Endometrial microvascular endothelial cells (primary cell): ENCODE data around the gene CLMN. TPM values are rescaled to one million over a fixed set of nuclear protein-coding genes. Genes with fewer than 3 reads are reported as not detected.

ENCODE experiments used
- in situ Hi-C: cut with HindIII; loops from 2 replicates; pipeline ENCODE4 v1.10.0; 2017; ENCODE audit warnings: low sequenced_read_pairs, low pct_unique_long_range_greater_than_20kb; ENCODE audit errors: inconsistent ontology term
- total RNA-seq: library from RNA; depleted of rRNA; stranded (reverse); fragments of >200 nt; gene quantifications from one replicate; pipeline ENCODE4 v1.2.3, GENCODE V29; 2015; ENCODE audit errors: inconsistent ontology term

CLMN gene
- total RNA-seq, 1 donor from 2014 or later = 2.0 TPM

DNA sequence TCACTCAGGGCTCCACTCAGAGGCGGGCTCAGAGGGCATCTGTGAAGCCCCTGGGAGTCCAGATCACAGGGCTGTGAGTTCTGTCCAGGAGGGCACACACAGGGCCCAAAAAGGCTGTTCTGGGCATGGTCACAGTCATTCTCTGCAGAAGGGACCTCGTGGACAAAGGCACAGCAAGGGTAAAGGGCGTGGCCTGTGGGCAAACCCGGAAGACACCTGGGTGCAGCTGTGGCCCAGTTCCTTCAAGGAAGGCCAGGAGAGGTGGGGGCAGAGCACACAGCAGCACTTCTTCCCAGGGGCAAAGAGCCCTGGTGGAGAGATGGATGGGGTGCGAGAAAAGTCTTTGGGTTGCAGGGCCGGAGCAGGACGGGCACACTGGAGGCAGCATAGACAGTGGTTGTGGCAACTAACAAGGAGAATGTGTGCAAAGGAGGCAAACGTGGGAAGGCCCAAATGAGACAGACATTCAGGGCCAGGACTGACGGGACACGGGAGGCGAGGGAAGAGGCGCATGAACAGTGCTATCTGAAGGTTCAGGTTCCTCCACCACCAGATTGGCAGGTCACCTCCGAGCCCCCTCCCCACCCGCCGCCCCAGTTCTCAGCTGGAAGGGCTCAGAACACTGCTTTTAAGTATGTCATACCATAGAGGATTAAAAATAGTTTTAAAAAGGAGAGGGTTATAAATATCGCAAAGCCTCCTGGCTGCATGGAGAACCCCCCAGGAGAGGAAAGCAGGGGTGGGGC lies 8.9 kb downstream of the CLMN start:
- in situ Hi-C loops = no loop called here

DNA sequence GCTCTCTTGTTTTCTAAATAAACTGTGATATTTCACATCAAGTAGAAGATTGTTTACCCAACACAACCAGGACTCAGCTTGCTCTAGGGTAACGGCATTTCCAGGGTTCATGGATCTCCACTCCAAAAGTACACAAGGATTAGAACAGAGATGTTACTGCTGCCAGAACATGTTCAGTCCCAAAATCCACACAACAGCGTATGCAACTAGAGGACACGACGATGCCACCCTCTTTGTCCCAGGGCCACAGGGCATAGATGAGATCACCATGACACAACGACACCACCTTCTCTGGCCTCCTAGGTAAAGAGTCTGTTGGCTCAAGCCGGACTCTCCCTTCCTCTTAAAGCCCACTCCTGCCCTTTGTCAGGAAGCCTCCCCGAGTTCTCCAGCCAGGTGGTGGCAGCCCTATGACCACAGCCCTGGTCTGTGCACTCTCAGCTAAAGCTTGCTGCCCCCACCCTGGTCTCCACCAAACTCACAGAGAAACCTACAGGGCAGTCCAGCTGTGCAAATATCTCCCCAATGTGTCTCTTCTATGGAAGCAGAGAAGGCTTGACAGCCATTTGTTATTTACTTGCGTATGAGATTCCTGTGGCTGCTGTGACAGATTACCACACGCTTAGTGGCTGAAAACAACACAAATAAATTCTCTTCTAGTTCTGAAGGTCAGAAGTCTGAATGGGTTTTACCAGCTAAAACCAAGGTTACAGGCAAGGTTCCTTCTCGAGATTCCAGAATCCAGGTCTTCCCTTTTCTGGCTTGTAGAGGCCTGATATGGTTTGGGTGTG lies 10.3 kb downstream of the CLMN start:
- in situ Hi-C loops = no loop called here

DNA sequence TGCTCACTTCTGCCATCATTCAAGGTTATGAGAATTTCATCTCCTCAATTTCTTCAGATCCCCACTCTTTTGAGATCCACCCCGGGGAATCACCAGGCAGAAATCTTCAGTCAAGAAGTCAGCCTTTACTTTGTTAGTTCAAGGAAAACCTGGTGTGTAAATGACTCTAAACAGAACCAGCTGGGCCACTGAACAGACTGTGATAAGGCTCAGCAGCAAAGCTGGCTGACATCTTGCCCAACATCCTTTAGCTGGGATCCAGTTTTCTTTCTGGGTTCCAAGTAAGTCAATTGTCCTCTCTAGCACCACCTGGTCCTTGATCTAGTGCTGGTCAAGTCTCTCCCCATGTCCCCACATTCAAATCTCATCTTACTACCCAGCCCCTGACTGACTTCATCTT lies 11.6 kb downstream of the CLMN start:
- in situ Hi-C loops = no loop called here

DNA sequence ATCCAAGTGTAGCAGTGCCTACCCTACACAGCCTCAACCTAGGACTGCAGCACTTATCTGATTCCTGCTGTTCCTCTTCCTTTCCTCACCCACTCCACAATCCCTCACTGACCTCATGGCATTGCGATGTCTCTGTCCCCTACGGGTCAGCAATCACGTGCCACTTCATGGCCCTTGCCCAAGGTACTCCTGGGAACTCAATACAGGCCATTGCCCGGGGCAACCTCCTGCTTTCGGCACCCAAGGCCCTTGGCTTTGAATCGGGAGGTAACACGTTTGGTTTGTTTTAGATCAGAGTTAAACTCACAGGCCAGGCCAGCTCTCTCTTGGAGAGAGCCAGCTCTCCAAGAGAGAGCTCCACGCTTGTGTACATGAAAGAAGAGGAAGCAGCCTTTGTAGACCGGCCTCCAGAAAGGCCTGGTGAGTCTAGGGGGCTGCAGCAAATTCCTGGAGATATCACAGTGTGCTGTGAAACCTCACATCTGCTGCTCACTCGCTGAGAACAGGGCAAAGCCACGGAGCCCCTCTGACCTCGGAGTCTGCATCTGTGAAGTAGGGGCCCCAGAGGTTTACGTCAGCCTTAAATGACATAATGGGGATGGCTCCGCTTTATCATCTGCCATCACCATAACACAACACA lies 12.2 kb downstream of the CLMN start:
- in situ Hi-C loops = no loop called here

DNA sequence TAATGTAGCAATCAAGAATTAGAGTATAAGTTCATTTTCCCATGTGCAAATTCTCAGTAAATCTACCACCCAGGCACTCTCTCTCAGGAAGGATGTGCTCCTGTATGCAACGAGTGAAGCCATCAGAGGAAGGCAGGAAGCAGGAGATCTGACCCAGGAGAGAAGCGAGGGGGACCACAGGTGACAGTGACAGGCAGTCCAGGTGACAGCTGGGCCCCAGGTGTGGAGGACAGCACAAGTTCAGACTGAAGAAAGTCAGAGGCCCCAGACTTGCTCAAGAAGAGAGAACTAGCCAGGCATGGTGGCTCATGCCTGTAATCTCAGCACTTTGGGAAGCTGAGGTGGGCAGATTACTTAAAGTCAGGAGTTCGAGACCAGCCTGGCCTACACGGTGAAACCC lies 13.8 kb downstream of the CLMN start:
- in situ Hi-C loops = no loop called here

DNA sequence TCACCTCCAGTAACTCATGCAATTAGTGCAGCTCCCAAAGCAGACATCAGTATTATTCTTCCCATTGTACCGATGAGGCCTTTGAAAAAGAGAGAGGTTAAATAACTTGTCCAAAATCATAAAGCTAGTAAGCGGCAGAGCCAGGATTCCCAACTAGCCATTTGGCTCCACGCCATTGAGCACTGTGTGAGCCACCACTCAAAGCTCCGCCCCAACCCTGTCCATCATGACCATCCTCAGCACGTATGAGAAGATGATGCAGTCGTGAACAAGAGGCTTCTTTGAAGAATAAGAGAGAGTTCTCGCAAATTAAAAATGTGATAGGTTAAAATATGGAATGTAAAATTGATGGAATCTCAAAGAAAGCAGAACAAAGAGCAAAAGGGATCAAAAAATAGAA lies 14.6 kb downstream of the CLMN start:
- in situ Hi-C loops = no loop called here

DNA sequence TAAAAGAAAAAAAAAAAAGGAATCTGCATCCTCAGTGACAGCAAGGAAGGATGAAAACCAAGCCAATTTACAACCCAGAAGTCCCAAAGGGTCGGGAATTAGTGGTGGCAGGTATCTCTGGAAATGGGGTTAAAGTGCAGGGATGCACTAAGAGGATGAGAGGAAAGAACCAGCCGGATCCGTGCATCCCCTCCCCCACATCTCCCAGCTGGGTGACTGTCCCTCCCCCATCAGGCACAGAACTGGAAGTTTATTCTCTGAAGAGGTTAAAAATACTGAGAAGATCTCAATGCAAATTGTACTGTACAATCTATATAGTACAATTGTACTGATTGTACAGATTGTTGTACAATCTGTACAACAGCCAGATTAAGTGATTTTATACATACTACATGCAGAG lies 15.4 kb downstream of the CLMN start:
- in situ Hi-C loops = no loop called here

DNA sequence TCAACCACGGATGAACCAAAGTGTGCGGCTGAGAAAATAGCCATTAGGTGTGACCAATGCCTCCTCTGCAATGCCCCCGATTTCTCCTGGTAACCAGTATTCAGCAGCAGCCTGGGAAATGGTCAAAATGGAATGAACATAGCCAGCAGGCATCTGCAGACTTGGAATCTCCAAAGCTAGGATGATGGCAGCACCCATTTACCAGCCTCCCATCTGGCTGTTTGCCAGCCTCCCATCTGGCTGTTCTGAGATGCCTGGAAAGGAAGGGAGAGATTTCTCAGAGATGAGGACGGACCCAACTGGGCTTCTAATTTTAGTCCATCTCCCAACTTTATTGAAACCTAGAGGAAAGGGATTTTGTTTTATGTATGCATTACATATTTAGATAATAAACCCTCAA lies 16.2 kb downstream of the CLMN start:
- in situ Hi-C loops = no loop called here

DNA sequence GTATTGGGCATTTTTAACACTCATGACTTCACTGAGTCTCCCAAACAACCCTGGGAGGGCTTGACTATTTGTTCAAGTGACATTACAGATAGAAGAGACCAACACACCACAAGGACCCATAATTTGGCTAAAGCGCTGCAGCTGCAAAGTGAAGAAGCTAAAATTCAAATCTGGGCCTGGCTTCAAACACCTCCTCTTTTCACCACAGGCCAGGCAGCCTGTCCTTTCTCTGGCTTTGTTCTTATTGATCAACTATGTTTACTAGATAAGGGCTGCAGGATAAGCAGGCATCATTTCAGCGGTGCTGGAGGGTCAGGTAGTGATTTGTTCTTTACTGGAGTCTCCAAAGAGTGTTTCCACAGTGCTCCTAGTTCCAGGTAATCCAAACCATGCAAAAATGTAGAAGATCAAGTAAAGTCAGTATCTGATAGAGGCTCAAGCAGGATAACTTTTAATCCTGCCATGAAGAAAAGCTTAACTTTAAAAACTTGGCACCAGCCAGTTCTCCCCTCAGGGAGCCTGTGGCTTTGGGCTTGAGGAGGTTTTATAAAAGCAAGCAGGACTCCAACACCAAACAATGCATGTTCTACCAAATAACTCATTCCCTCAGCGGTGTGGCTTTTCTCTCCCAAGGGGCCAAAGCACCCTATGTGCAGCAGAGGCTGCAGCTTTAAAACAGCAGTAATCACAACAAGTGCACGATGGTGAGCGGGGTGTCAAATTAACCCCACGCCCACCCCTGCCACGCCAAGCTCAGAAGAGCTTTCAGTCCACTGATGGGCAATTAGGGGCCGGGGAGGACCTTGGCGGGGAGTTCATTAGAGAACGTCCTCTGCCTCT lies 16.8 kb downstream of the CLMN start:
- in situ Hi-C loops = no loop called here

DNA sequence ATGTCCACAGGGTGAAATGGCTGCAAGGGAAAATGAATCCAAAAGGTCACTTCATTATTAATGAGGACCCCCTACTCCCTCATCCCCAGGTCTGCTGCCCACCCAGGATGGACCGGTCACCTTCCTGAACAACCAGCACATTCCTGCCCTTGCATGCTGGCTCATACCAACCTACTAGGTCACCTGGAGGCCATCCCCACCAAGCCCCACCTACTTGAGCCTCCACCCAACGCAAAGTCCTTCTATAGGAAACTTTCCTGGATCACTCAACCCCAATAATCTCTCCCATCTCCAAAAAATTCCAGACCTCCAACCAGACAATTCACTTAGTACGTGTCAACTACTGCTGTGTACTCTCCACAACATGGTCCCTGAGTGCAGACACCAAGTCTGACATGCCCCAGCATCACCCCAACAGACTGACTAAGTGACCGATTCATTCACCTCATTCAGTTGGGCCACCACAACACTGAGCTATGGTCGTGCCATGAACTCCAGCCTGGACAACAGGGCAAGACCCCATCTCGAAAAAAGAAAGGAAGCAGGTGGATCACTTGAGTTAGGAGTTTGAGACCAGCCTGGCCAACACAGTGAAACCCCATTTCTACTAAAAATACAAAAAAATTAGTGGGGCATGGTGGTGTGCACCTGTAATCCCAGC lies 18.1 kb downstream of the CLMN start:
- in situ Hi-C loops = no loop called here

DNA sequence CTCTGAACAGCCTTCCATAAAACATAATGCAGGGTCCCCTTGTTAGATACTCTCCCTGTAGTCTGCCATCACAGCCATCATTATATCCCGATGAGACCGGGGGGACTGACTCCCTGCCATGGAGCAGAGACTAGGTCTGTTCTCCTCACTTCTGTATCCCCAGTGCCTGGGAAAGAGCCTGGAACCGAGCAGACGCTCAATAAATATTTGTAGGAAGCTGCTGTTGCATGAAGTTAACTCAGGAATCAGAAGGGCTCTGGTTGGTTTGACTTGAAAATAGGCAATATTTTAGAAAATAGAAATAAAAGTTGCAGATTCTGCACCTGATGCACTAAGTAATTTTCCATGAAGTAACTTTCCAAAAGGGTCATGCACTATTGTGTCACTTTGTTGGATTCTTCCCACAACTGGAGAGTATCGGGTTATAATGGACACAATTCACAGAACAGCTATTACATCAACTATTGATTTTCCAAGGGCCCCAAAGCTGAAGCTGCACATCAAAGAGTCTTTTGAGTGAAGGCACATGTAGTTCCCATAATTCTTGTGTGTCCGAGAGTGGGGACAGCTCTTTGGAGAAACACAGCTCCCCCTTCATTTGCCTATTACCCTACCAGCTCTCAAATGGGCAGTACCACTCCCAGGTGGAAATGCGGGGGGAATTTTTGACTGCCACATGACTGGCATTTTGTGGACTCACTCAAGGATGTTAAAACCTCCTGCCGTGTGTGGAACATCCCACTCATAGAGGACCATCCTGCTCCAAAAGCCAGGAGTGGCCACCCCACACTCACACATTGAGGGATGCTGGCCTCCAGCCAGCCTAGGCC lies 18.8 kb downstream of the CLMN start:
- in situ Hi-C loops = no loop called here

DNA sequence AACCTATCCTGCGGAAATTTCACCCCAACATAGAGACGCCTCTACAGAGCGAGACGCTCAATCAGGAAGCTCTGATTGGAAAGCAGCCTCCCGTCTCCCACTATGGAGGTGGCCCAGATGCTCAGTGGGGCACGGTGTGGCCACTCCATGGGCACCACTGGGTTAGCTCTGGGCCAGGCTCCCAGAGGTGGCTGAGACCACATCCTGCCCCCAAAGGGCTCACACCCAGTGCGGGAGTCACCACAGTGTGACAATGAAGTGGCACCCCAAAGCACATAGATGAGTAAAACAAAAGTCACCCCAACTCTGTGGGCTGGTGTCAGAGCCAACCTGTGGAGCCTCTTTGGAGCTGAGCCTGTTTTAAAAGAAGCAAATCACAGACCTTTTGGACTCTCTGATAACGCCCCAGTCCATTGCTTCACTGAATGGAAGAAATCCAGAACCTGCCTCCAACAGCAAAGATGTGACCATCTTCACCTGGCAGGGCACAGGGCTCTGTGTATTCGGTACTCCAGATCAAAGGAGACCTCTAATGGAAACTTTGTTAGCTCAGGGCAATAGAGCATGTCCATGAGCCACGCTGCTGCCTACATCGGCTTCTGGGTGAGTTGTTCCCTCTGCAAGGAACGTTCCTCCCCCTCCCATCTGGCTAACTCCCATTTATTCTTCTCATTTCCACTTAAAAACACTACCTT lies 19.6 kb downstream of the CLMN start:
- in situ Hi-C loops = no loop called here

DNA sequence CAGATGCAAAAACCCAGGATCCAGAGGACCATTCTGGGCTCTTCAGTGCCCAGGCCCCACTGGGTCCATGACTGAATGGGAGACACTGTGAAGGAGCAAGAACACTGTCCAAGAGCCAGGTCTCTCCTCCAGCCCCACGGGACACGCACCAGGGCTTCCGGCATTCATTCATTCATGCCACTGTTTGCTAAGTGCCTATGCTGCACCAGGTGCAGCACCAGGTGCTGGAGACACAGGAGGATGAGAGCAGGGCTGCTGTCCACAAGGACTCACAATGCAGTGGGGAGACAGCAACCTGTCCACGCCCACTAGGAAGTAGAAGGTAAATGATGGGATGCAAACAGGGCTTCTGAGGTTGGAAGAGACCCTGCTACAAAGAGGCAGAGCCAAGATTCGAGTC lies 20.4 kb downstream of the CLMN start:
- in situ Hi-C loops = no loop called here

DNA sequence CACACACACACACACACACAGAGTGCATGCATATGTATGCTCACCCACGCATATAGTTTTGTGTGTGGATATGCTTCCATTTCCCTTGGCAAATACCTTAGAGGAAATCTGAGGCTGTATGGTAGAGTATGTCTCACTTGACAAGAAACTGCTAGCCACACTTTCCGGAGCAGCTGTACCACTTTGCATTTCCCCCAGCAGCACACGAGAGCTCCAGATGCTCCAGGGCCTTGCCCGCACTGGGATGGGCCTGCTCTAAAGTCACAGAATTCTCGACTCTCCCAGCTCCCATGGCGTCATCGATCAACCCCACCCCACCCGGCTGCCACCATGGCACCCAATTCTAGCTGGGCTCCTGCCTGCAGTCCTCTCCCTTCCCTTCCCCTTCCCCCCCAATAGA lies 21.9 kb downstream of the CLMN start:
- in situ Hi-C loops = no loop called here

DNA sequence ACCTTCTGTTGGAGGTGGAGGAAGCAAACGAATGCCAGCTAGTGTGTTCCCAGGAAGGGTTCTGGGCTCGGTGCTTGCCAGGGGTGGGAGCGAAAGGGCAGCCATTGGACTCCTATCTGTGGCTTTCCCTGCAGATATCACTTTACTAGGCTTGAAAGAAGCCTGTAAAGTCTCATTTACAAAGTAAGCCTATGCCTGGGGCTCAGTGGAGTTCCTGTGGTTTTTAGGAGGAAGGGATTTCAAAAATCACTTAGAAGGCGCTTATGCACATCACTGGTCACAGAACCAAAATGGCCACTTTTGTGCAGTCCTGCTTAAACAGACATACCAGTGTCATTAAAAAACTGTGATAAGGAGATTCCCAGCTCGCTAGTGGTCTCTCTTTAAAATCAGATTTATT lies 22.7 kb downstream of the CLMN start:
- in situ Hi-C loops = no loop called here

DNA sequence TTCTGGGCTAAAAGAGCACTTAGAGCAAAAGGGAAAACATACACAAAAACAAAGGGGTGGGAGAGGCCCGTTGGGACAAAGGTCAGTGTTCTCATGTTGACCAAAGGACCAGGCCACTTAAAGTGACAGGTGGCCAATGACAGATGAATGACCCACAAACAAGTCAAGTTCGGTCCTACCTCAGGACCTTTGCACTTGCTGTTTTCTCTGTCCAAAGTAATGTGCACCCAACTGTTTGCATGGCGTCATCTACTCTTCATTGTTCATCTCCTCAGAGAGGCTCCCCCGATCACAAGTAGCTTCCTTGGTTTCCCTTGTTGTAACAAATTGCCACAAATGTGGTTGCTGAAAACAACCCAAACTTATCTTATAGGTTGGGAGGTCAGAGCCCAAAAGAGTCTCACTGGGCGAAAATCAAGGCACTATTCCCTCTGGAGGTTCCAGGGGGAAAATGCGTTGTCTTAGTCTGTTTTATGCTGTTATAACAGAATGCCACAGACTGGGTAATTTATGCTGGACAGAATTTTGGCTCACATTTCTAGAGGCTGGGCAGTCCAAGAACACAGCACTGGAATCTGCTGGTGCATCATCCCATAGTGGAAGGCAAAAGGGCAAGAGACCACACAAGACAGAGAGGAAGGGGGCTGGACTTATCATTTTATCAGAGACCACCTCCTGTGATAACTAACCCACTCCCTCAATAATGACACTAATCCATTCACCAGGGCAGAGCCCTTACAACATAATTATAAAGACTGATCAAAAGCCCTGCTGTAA lies 23.9 kb downstream of the CLMN start:
- in situ Hi-C loops = no loop called here
